ENCODE measurements around the gene TPSB2.

Gene TPSB2

DNA sequence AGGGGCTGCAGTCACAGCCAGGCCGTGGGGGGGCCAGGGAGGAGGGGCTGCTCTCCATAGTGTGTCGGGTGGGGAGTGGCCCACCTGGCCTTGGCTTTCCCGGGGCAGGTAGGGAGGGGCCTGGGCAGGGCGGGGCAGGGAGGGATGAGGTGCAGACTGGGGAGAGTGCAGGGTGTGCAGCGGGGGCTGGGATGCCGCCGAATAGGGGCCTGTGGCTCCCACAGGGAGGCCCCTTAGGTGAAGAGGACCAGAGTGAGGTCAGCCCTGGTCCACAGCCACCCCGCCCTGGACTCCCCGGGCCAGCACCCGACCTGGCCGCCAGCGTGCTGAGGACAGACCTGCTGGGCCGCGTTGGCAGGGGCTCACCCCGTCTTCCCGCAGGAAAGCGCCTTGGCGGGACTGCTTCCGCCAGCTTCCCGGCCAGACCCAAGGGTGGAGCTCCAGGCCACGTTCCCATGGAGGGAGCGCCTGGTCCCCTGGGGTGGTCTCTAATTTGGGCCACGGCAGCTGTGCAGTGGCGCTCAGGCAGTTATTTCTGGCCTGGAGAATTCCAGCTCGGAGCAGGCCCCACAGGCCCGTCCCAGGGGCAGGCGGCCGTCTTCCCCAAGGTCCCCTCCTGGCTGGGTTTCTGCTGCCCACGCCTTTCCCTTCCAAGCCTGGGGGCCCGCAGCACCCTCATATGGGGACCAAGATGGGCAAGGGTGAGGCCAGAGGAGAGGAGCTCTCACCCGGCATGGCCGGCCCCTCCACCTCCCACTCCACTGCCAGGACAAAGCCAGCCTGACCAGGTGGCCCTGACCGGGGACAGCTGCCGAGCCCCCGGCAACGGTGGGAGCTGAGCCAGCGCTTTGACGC lies 49.2 kb downstream of the TPSB2 start:
- no peak for DNase-seq

Data from stimulated activated CD4-positive, alpha-beta T cell treated with anti-CD3 and anti-CD28 coated beads, Interleukin-1b, Interleukin-23, amount 100 ng/mL, for 48 hours (primary cell).